Muscle of leg (tissue), 11 donors: ENCODE results near the gene AFAP1. TPM values are rescaled to one million over a fixed set of nuclear protein-coding genes. Genes with fewer than 3 reads are reported as not detected.

ENCODE experiments used
- DNase-seq: peaks from one replicate; pipeline ENCODE4 v3.0.0; 2013
- H3K27ac ChIP-seq: one replicate; pipeline ENCODE4 v1.5.1; 2013; ENCODE audit warnings: mild to moderate bottlenecking, low read length, control low read depth
- H3K27me3 ChIP-seq: one replicate; pipeline ENCODE4 v1.6.1; 2013; ENCODE audit warnings: low read length; ENCODE audit not compliant: control insufficient read depth, insufficient read depth
- H3K36me3 ChIP-seq: one replicate; pipeline ENCODE4 v1.6.1; 2013; ENCODE audit warnings: low read length; ENCODE audit not compliant: control insufficient read depth, insufficient read depth
- H3K4me1 ChIP-seq: one replicate; pipeline ENCODE4 v1.6.1; 2013; ENCODE audit warnings: low read length; ENCODE audit not compliant: control insufficient read depth, insufficient read depth
- H3K4me3 ChIP-seq: one replicate; pipeline ENCODE4 v1.5.1; 2013; ENCODE audit warnings: low read length, control low read depth
- H3K9me3 ChIP-seq: replicated peaks from 2 replicates; pipeline ENCODE4 v1.6.1; 2013; ENCODE audit warnings: low read depth, low read length; ENCODE audit not compliant: control insufficient read depth
- WGBS: methylation state at CpG from one replicate; pipeline ENCODE4 v1.1.5; 2013; ENCODE audit warnings: missing lambda C conversion rate; ENCODE audit not compliant: insufficient coverage; 5-methylcytosine and 5-hydroxymethylcytosine counted together
- polyA plus RNA-seq, 8 donors: library from polyadenylated mRNA; unstranded; fragments of 120-200 nt; gene quantifications; one replicate each; pipeline versions ENCODE4 v1.2.1 to v1.2.3, GENCODE V29; 2013; ENCODE audit warnings: inconsistent platforms in 1 of 8, low replicate concordance in 1 of 8; ENCODE audit not compliant: insufficient read length in 8 of 8, insufficient read depth in 1 of 8
- total RNA-seq: library from RNA; stranded (reverse); fragments of 120-200 nt; gene quantifications from one replicate; pipeline ENCODE4 v1.2.4, GENCODE V29; 2013

Gene AFAP1
- total and polyA plus RNA-seq, 9 donors: 21.9 to 43.0 (median 34.3) TPM

DNA sequence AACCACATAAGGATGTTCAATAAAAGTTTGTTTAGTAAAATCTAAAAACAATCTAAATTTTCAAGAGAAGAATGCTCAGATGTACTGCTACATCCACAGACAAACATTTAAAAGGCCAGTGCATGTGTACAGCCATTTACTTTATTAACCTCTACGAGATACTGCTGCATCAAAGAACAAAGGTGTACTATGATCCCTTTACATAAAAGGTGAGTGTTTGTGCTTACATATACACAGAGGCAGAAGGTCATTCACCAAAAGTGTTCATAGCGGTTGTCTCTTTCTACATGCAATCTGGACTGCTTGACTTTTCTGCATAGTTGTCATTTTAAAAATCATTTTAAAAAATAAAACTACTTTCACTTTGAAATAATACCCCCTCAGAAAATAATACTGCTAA is 81.7 kb downstream of the AFAP1 start:
- Histone ChIP-seq H3K4me3 (no peak overlapping the region), H3K4me1 (peaks cover 77% of the 10 kb centered on the region), H3K9me3 (no peaks in the 10 kb centered on the region), H3K36me3 (peaks cover 28% of the 10 kb centered on the region), H3K27ac (peak overlapping the region; percentile 66), H3K27me3 (no peaks in the 10 kb centered on the region)
- no CpG with 5 or more reads among the region's 2 CpGs for WGBS
- no peak for DNase-seq

- DNase-seq: peak; percentile 95
- Histone ChIP-seq H3K27ac (peak overlapping the region; percentile 66), H3K36me3 (peaks cover 34% of the 10 kb centered on the region), H3K4me3 (no peak overlapping the region), H3K4me1 (peaks cover 78% of the 10 kb centered on the region), H3K9me3 (no peaks in the 10 kb centered on the region), H3K27me3 (no peaks in the 10 kb centered on the region)
- WGBS: 12% methylated on average over 6 of the region's 8 CpGs
Measured at GRCh38 chr4:7857238-7857701, 82.4 kb downstream of the AFAP1 start.

DNA sequence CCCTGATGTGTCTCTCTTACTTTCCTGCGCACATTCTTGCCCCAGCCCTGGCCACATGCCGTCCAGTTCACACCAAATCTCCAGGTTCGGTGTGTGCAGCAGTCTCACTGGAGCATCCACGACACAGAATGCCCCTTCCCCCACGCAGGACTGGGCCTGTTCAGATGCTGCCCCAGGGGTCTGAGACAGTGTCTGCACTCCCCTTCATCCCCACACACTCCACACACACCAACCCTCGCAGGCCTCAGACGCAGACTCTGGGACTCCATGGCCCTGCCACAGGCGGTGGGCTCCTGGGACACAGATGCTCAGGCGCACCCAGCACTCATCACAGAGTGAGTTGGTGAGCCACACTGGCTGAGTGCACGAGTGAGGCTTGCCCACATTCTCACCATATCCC is 83.9 kb downstream of the AFAP1 start:
- Histone ChIP-seq H3K4me3 (no peak overlapping the region), H3K9me3 (no peaks in the 10 kb centered on the region), H3K36me3 (peaks cover 49% of the 10 kb centered on the region), H3K4me1 (peaks cover 66% of the 10 kb centered on the region), H3K27ac (no peak overlapping the region), H3K27me3 (no peaks in the 10 kb centered on the region)
- DNase-seq: no peak
- 86% methylated on average over 8 of the region's 10 CpGs for WGBS

- Histone ChIP-seq H3K27me3 (no peaks in the 10 kb centered on the region), H3K27ac (peak overlapping the region; percentile 25), H3K4me1 (peaks cover 61% of the 10 kb centered on the region), H3K4me3 (no peak overlapping the region), H3K36me3 (peaks cover 50% of the 10 kb centered on the region), H3K9me3 (no peaks in the 10 kb centered on the region)
- WGBS: 80% methylated on average over 5 of the region's 9 CpGs
- DNase-seq: no peak
Measured at GRCh38 chr4:7854697-7855370, 84.8 kb downstream of the AFAP1 start.

DNA sequence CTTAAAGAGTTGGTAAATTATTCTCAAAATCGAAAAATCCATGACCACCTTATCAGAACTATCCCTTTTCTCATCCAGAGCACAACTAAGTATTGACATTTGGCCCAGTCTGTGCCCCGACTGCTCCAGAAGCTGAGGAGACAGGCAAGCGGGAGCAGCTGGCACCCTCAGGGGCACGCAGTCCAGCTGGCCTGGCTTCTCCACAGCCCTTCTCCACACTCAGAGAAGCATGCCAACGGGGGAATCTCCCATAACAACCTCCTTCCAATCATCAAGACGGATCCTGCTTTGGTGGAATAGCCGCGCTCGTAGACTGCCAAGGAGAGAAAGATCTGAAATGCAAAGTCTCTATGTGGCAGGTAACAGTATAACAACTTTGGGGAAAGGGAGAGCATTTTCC is 85.4 kb downstream of the AFAP1 start:
- no peak overlapping the region for H3K4me3 ChIP-seq
- DNase-seq: peak; percentile 70
- 67% methylated on average over 3 of the region's 9 CpGs for WGBS
- H3K9me3 ChIP-seq: no peaks in the 10 kb centered on the region
- H3K27me3 ChIP-seq: no peaks in the 10 kb centered on the region
- peaks cover 53% of the 10 kb centered on the region for H3K36me3 ChIP-seq
- peak overlapping the region; percentile 42 for H3K27ac ChIP-seq
- H3K4me1 ChIP-seq: peaks cover 59% of the 10 kb centered on the region

DNA sequence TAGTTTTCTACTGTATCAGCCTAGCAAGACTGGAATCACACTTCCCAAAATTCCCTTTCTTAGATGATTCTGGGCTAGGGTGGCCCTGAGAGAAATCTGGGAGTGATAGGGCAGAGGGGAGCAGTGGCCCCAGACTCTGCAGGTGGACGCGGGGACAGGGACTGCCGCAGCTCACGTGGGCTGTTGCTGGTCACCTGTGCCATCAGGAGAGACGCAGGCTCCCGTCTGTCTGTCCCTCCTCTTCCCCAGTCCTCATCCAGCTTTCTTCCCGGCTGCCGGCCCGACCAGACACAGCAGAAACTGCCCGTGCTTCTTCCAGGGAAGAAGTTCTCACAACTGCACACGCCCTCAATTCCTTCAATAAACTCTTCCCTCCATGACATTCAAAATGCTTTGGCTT is 86.4 kb downstream of the AFAP1 start:
- no peaks in the 10 kb centered on the region for H3K27me3 ChIP-seq
- peaks cover 57% of the 10 kb centered on the region for H3K36me3 ChIP-seq
- 89% methylated on average over 11 of the region's 11 CpGs for WGBS
- peaks cover 51% of the 10 kb centered on the region for H3K4me1 ChIP-seq
- no peak for DNase-seq
- no peak overlapping the region for H3K27ac ChIP-seq
- no peaks in the 10 kb centered on the region for H3K9me3 ChIP-seq
- no peak overlapping the region for H3K4me3 ChIP-seq

DNA sequence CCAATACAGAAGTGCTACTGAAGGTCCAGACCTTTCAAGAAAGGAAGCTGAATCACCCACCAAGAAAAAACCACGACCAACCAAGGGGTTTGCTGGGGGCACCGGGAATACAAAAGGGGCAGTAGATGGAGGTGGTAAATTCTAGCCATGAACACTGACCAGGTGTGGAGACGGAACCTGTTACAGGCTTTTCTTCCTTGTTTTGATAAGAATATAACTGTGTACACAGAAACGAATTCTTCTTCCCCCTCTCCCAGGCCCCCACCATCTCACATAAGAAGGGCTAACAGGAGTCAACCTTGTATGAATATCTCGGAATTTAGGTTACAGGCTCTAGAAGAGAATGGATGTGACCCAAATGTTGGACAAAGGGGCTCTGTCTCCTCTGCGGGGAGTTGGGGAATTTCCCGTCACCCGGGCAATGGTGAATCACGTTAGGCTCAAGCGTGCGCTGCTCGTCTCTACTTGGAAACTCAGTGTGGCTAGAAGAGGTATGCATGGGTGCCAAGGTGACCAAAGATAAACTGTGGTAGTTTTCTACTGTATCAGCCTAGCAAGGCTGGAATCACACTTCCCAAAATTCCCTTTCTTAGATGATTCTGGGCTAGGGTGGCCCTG is 87.0 kb downstream of the AFAP1 start:
- peaks cover 48% of the 10 kb centered on the region for H3K4me1 ChIP-seq
- no peaks in the 10 kb centered on the region for H3K27me3 ChIP-seq
- no peaks in the 10 kb centered on the region for H3K9me3 ChIP-seq
- 78% methylated on average over 6 of the region's 12 CpGs for WGBS
- H3K4me3 ChIP-seq: no peak overlapping the region
- peaks cover 60% of the 10 kb centered on the region for H3K36me3 ChIP-seq
- DNase-seq: no peak
- H3K27ac ChIP-seq: no peak overlapping the region

- Histone ChIP-seq H3K36me3 (peaks cover 71% of the 10 kb centered on the region), H3K9me3 (no peaks in the 10 kb centered on the region), H3K4me1 (peaks cover 30% of the 10 kb centered on the region), H3K4me3 (no peak overlapping the region), H3K27ac (no peak overlapping the region), H3K27me3 (no peaks in the 10 kb centered on the region)
- 89% methylated on average over 10 of the region's 11 CpGs for WGBS
- DNase-seq: no peak
Measured at GRCh38 chr4:7850489-7850888, 89.2 kb downstream of the AFAP1 start.

- Histone ChIP-seq H3K4me3 (no peak overlapping the region), H3K4me1 (peaks cover 27% of the 10 kb centered on the region), H3K36me3 (peaks cover 48% of the 10 kb centered on the region), H3K9me3 (no peaks in the 10 kb centered on the region), H3K27ac (no peak overlapping the region), H3K27me3 (no peaks in the 10 kb centered on the region)
- DNase-seq: no peak
- 98% methylated on average over 6 of the region's 6 CpGs for WGBS
Measured at GRCh38 chr4:7847206-7847605, 92.5 kb downstream of the AFAP1 start.

DNA sequence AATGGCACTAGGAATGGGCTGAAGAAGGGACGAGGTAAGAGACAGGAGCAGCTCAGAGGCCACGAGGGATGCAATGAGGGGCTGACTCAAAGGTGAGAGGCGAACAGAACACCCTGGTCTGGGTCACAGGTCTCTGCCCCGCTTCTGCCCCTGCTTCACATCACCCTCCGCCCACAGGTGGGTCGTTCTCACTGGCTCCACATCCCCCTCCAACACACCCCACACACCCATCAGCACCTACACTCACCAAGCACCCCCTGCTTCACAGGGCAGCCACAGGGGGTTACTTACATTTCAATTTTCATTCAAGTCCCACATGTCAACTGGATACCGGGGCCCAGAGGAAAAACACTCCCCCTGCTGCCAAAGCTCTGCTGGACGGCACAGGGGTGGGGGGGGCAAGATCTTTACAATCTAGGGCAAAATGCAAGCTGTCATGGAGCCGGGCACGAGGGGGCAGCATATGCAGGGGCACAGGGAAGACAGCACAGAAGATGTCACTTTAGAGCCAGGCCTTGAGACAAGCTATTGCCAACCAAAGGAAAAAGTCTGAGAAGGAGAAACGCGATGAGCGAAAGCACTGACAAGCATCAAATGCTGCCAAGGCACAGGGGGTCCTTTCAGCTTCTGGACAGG is 94.0 kb downstream of the AFAP1 start:
- peaks cover 33% of the 10 kb centered on the region for H3K36me3 ChIP-seq
- DNase-seq: no peak
- no peak overlapping the region for H3K27ac ChIP-seq
- H3K4me1 ChIP-seq: peaks cover 36% of the 10 kb centered on the region
- H3K27me3 ChIP-seq: no peaks in the 10 kb centered on the region
- H3K9me3 ChIP-seq: no peaks in the 10 kb centered on the region
- no peak overlapping the region for H3K4me3 ChIP-seq
- 70% methylated on average over 10 of the region's 13 CpGs for WGBS
